Stimulated activated CD4-positive, alpha-beta T cell treated with anti-CD3 and anti-CD28 coated beads, Interleukin-4, amount 100 ng/mL, for 48 hours (primary cell): Measurements from ENCODE around the gene IER5L.
"Not testable (repeated sequence)": the region's sequence is repeated elsewhere in the genome, so short reads cannot be mapped to it uniquely, and the experiment has no call there.

Experiments used
- DNase-seq, 2 donors: peaks; one replicate each; pipeline ENCODE4 v3.0.0-alpha.2; 2020; ENCODE audit warnings: low read depth in 2 of 2

IER5L gene

GRCh38 chr9:129139233-129139992 is 38.6 kb downstream of the IER5L start:
- peak; percentile 51 to 68 for DNase-seq

- no peak for DNase-seq
Observed at GRCh38 chr9:129138476-129139232, 39.4 kb downstream of the IER5L start.

GRCh38 chr9:129138144-129138462 is 40.0 kb downstream of the IER5L start:
- DNase-seq, result no peak

- no peak for DNase-seq
Observed at GRCh38 chr9:129137292-129138143, 40.5 kb downstream of the IER5L start.

DNA sequence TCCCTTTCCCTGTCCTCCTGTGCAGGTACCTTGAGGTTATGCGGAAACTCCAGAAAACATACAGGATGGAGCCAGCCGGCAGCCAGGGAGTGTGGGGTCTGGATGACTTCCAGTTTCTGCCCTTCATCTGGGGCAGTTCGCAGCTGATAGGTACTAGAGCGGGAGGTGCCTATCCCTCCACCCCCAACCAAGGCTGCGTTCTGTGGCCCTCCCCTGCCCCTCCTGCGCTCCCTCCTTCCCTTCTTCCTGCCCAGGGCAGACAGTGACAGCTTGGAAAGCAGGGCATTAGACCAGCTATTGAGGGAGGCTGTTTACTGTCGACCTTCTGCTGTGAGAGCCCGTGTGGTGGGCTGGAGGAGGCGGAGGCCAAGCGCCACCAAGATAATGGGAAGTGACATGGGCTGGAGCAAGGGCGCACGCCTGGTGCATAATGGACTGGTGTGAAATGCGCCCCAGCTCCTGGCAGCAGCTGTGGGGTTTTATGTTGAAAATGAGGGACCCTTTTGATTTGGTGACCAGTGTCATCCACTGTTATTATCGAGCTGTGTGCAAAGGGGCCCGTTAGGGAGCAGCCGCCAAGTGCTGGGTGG is 41.5 kb downstream of the IER5L start:
- no peak for DNase-seq

- no peak for DNase-seq
Observed at GRCh38 chr9:129135476-129135875, 42.6 kb downstream of the IER5L start.

DNA sequence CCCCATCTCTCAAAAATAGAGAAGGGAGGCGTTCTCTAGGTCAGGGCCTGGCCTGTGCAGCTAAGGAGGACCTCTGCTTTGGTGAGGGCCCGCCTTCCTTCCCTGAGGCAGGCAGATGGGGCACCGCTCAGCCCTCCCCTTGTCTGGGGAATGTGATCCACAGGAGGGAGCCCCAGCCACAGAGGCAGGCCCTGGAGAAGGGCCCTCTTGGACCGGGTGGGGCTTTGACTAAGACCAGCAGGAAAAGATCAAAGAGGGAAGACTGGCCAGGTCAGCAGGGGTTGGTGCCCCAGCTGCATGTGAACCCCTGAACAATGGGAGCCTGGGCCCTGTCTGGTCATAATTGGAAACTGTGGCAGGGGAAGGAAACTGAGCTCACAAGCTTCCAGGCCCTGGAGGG is 45.0 kb downstream of the IER5L start:
- DNase-seq, result no peak

DNA sequence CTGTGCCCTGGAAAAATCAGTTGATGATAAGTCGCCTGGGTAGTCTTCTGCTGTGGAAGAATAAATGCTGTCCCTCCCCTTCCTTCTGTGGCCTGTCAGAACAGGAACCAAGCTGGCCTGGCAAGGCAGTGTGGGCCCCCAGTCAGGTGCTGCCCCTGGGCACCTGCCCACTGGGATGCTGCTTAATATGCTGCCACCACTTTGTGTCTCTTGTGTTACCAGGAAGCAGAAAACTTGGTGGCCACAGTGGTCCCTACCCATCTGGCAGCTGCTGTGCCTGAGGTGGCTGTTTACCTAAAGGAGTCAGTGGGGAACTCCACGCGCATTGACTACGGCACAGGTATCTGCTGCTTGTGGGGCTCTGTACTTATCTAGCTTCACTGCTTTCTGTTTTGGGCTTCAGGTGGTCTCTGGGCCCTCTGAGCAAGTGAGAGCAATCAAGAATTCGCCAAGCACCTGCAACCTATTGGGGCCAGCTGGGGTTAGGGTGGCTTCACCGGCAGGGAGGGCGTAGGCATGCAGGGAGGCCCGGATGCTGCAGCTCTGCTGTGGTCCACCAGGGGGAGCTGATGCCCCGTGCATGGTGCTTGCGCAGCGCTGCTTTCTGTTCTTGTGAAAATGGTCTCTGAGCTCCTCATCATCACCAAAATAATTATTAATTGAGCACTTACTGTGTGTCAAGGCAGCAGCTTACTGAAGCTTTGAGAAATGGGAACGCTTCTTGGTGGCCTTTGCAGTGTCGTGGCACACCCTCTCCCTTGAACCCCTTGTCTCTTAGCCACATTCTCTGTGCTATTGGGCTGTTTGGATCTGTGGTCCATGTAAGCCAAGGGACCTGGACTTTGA is 46.5 kb downstream of the IER5L start:
- peak; percentile 80 to 81 for DNase-seq

- no peak for DNase-seq
Observed at GRCh38 chr9:129130791-129131190, 47.3 kb downstream of the IER5L start.

DNA sequence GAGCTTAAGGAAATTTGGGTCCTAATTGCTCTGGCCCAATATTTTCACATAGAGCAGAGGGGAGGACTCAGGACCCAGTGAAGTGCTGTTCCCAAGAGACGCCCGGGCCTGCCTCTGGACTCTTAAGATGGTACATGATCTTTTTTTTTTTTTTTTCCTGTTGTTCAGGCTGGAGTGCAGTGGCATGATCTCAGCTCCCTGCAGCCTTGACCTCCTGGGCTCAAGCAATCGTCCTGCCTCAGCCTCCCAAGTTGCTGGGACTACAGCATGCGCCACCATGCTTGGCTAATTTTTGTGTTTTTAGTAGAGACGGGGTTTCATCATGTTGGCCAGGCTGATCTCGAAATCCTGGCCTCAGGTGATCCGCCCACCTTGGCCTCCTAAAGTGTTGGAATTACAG is 47.8 kb downstream of the IER5L start:
- DNase-seq, result not testable (repeated sequence)

- no peak for DNase-seq
Observed at GRCh38 chr9:129128689-129129088, 49.4 kb downstream of the IER5L start.

DNA sequence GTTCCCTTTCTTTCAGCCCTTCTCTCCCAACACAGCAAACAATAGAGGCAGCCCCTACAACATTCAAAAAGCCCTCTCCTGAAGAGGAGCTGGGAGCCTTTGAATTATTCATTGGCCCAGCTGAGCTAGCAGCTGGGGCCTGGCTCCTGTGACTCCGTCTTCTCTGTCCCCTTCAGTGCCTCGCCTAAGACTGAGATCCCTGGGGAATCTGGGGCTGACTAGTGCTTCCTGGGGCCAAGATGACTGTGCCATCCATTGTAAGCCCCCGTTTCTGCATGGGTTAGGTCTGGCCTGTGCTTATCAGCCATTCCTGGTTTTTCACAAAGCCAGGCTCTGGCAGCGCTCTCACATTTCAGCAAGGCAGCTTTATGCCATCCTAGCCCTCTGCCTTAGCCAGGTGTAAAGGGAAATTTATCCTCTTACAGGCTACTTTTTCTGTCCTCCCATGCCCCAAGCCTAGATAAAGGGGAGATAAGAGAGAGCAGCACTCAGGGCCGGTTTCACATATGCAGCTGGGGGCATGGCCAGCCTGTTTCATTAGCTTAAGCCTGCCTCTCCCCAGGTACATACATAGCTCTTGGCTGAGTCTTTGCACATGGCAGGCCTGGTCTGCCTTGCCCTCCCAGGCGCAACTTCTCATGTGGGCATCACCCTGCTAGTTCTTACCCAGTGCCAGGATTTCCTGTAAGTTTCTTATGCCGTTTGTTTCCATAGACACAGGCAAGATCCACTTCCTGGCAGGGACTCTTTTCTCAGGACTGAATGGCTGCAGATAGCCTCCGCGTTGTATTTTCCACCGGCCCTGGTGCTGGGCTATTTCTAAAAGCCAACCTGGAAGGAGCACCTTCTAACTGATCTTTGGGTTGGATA is 51.1 kb downstream of the IER5L start:
- DNase-seq, result no peak
